WERI-Rb-1 (cell line): ENCODE results near the gene KLRK1.

Experiments
- DNase-seq: peaks from one replicate; pipeline ENCODE4 v3.0.0-alpha.2; 2020
- H3K27ac ChIP-seq: fragments of 250-450 bp; sonication (Bioruptor Pico); 2 replicates; pipeline ENCODE4 v1.5.1; 2020; ENCODE audit warnings: mild to moderate bottlenecking, moderate library complexity
- H3K27me3 ChIP-seq: fragments of 250-450 bp; sonication (Bioruptor Pico); 2 replicates; pipeline ENCODE4 v1.5.1; 2021; ENCODE audit warnings: mild to moderate bottlenecking, low read depth, moderate library complexity; ENCODE audit not compliant: insufficient read depth, severe bottlenecking
- H3K36me3 ChIP-seq: fragments of 250-450 bp; sonication (Bioruptor Pico); 2 replicates; pipeline ENCODE4 v1.5.1; 2020; ENCODE audit warnings: mild to moderate bottlenecking, moderate library complexity
- H3K4me3 ChIP-seq: 2 replicates; pipeline ENCODE4 v1.5.1; 2011; ENCODE audit warnings: low read depth, mild to moderate bottlenecking, control low read depth, low read length
- H3K9me3 ChIP-seq: fragments of 250-450 bp; sonication (Bioruptor Pico); 2 replicates; pipeline ENCODE4 v1.5.1; 2021; ENCODE audit warnings: mild to moderate bottlenecking, moderate library complexity; ENCODE audit not compliant: severe bottlenecking
- CTCF ChIP-seq: IDR thresholded peaks from 2 replicates; pipeline ENCODE4 v1.5.1; 2011; ENCODE audit warnings: low read depth, mild to moderate bottlenecking, control low read depth, inconsistent platforms, low read length

KLRK1 gene

GRCh38 chr12:10408842-10409241 lies 19.0 kb upstream of the KLRK1 start:
- no peak overlapping the region for H3K27ac ChIP-seq
- no peak for DNase-seq
- H3K36me3 ChIP-seq, result no peaks in the 10 kb centered on the region
- no peak overlapping the region for H3K4me3 ChIP-seq
- H3K9me3 ChIP-seq, result no peaks in the 10 kb centered on the region
- H3K27me3 ChIP-seq, result no peaks in the 10 kb centered on the region
- no peak for TF ChIP-seq CTCF

GRCh38 chr12:10406725-10407124 lies 16.9 kb upstream of the KLRK1 start:
- no peak for DNase-seq
- Histone ChIP-seq H3K36me3 (no peaks in the 10 kb centered on the region), H3K27ac (no peak overlapping the region), H3K4me3 (no peak overlapping the region), H3K9me3 (no peaks in the 10 kb centered on the region), H3K27me3 (no peaks in the 10 kb centered on the region)
- TF ChIP-seq CTCF, result no peak

DNA sequence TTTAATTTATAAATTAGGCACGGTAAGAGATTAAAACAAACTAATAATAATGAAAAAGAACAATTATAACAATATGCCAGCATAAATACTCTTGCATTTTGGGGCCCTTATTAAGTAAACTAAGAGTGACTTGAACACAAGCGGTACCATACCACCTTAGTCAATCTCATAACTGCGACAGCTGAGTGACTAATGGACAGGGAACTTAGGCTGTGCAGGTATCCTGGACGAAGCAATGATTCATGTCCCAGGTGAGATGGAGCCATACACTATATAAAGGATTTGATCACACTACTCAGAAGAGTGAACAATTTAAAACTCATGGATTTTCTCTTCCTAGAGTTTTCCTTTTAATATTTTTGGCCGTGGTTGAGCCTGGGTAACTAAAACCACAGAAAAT lies 15.5 kb upstream of the KLRK1 start:
- Histone ChIP-seq H3K9me3 (no peaks in the 10 kb centered on the region), H3K36me3 (no peaks in the 10 kb centered on the region), H3K4me3 (no peak overlapping the region), H3K27ac (no peak overlapping the region), H3K27me3 (no peaks in the 10 kb centered on the region)
- TF ChIP-seq CTCF, result no peak
- no peak for DNase-seq

DNA sequence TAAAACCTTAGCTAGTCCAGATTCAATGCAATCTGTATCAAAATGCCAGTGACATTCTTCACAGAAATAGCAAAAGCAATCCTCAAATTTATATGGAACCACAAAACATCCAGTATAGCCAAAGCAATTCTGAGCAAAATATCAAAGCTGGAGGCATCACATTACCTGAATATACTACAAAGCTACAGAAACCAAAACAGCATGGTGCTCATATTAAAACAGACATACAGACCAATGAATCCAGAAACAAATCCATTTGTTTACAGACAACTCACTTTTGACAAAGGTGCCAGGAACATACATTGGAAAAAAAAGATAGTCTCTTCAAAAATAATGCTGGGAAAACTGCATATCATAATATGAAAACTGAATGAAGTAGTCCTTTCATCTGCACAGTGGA lies 15.0 kb upstream of the KLRK1 start:
- DNase-seq, result no peak
- TF ChIP-seq CTCF, result no peak
- H3K27me3 ChIP-seq, result no peaks in the 10 kb centered on the region
- no peaks in the 10 kb centered on the region for H3K36me3 ChIP-seq
- no peak overlapping the region for H3K27ac ChIP-seq
- H3K9me3 ChIP-seq, result no peaks in the 10 kb centered on the region
- no peak overlapping the region for H3K4me3 ChIP-seq

- no peak overlapping the region for H3K27ac ChIP-seq
Observed at GRCh38 chr12:10400829-10401228, 11.0 kb upstream of the KLRK1 start.

More at GRCh38 chr12:10400829-10401228, 11.0 kb upstream of the KLRK1 start:
- no peak for TF ChIP-seq CTCF
- Histone ChIP-seq H3K4me3 (no peak overlapping the region), H3K9me3 (no peaks in the 10 kb centered on the region), H3K27me3 (no peaks in the 10 kb centered on the region), H3K36me3 (no peaks in the 10 kb centered on the region)
- no peak for DNase-seq
